Neural cell (in vitro differentiated cells): ENCODE results near the gene AK5. TPM values are rescaled to one million over a fixed set of nuclear protein-coding genes. Genes with fewer than 3 reads are reported as not detected.

Experiments used
- H2AFZ ChIP-seq: fragments of 200-600, 300-800 bp; sonication (generic), shearing (Covaris generic); 2 replicates; pipeline ENCODE4 v1.6.0; 2014; ENCODE audit warnings: low read depth, mild to moderate bottlenecking, antibody characterized with exemption, low read length, moderate library complexity
- H3F3A ChIP-seq: fragments of 200-600 bp; shearing (Covaris generic); 2 replicates; pipeline ENCODE4 v1.6.1; 2016; ENCODE audit warnings: mild to moderate bottlenecking, moderate library complexity, mixed read lengths, antibody characterized with exemption, low read length; ENCODE audit not compliant: insufficient read depth, poor library complexity, severe bottlenecking
- H3K27ac ChIP-seq: fragments of 200-600, 300-800 bp; sonication (generic), shearing (Covaris generic); 2 replicates; pipeline ENCODE4 v1.5.1; 2014; ENCODE audit warnings: mild to moderate bottlenecking, low read length, moderate library complexity
- H3K27me3 ChIP-seq: fragments of 300-800, 200-600 bp; sonication (generic), shearing (Covaris generic); 2 replicates; pipeline ENCODE4 v1.6.0; 2014; ENCODE audit warnings: mild to moderate bottlenecking, low read depth, low read length, moderate library complexity; ENCODE audit not compliant: insufficient read depth
- H3K36me3 ChIP-seq: fragments of 300-800, 200-600 bp; sonication (generic), shearing (Covaris generic); 2 replicates; pipeline ENCODE4 v1.5.1; 2014; ENCODE audit warnings: mild to moderate bottlenecking, antibody characterized with exemption, low read length, moderate library complexity; ENCODE audit not compliant: insufficient read depth
- H3K4me2 ChIP-seq: fragments of 300-800, 200-600 bp; sonication (generic), shearing (Covaris generic); 2 replicates; pipeline ENCODE4 v1.6.0; 2014; ENCODE audit warnings: mild to moderate bottlenecking, low read length
- H3K4me3 ChIP-seq: fragments of 300-800, 200-600 bp; sonication (generic), shearing (Covaris generic); 2 replicates; pipeline ENCODE4 v1.5.1; 2014; ENCODE audit warnings: mild to moderate bottlenecking, low read length, moderate library complexity
- H3K79me2 ChIP-seq: fragments of 200-600 bp; shearing (Covaris generic); replicated peaks from 2 replicates; pipeline ENCODE4 v1.6.0; 2014; ENCODE audit warnings: mild to moderate bottlenecking, low read length, moderate library complexity; ENCODE audit not compliant: insufficient read depth
- H3K9ac ChIP-seq: fragments of 300-800, 200-600 bp; sonication (generic), shearing (Covaris generic); 2 replicates; pipeline ENCODE4 v1.6.1; 2016; ENCODE audit warnings: mild to moderate bottlenecking, low read length, mixed read lengths
- H3K9me2 ChIP-seq: fragments of 200-600 bp; shearing (Covaris generic); 2 replicates; pipeline ENCODE4 v1.6.1; 2016; ENCODE audit warnings: mild to moderate bottlenecking, low read length, mixed read lengths; ENCODE audit not compliant: insufficient read depth
- H3K9me3 ChIP-seq: fragments of 200-600, 300-800 bp; sonication (generic), shearing (Covaris generic); 2 replicates; pipeline ENCODE4 v1.6.1; 2016; ENCODE audit warnings: mild to moderate bottlenecking, mixed run types, low read length, moderate library complexity, mixed read lengths
- H4K20me1 ChIP-seq: fragments of 200-600 bp; shearing (Covaris generic); 2 replicates; pipeline ENCODE4 v1.6.1; 2016; ENCODE audit warnings: mild to moderate bottlenecking, mixed run types; ENCODE audit not compliant: insufficient read depth
- EP300 ChIP-seq: fragments of 450-650 bp; conservative IDR thresholded peaks from 2 replicates; pipeline ENCODE4 v1.6.1; 2014; ENCODE audit warnings: antibody characterized with exemption, mild to moderate bottlenecking, moderate library complexity; ENCODE audit not compliant: poor library complexity, severe bottlenecking
- EZH2 ChIP-seq: fragments of 200-600, 300-800 bp; shearing (Covaris generic), sonication (generic); IDR thresholded peaks from 2 replicates; pipeline ENCODE4 v1.6.1; 2014; ENCODE audit warnings: antibody characterized with exemption, low read length, borderline replicate concordance, mild to moderate bottlenecking; ENCODE audit not compliant: insufficient read depth, poor library complexity, severe bottlenecking
- MXI1 ChIP-seq: fragments of 450-650 bp; conservative IDR thresholded peaks from 2 replicates; pipeline ENCODE4 v1.6.1; 2014; ENCODE audit warnings: antibody characterized with exemption, mild to moderate bottlenecking; ENCODE audit not compliant: poor library complexity, severe bottlenecking
- POLR2AphosphoS5 ChIP-seq: IDR thresholded peaks from 2 replicates; pipeline ENCODE4 v1.6.1; 2012
- RAD21 ChIP-seq: fragments of 450-650 bp; conservative IDR thresholded peaks from 2 replicates; pipeline ENCODE4 v1.6.1; 2014; ENCODE audit warnings: antibody characterized with exemption, mild to moderate bottlenecking, moderate library complexity
- SMC3 ChIP-seq: fragments of 450-650 bp; conservative IDR thresholded peaks from 2 replicates; pipeline ENCODE4 v1.6.1; 2014; ENCODE audit warnings: antibody characterized with exemption, mild to moderate bottlenecking, moderate library complexity; ENCODE audit not compliant: poor library complexity
- TAF1 ChIP-seq: IDR thresholded peaks from 2 replicates; pipeline ENCODE4 v1.6.1; 2012; ENCODE audit warnings: low read depth
- polyA plus RNA-seq: library from polyadenylated mRNA; depleted of rRNA; stranded (reverse); fragments of >200 nt; gene quantifications from 2 replicates; pipeline ENCODE4 v1.2.3, GENCODE V29; 2014
- TF ChIP-seq, protein P1 (sequence below): fragments of 450-650 bp; IDR thresholded peaks from 2 replicates; pipeline ENCODE4 v1.5.1; 2014; ENCODE audit warnings: antibody characterized with exemption, mild to moderate bottlenecking, moderate library complexity; ENCODE audit not compliant: poor library complexity, severe bottlenecking
- TF ChIP-seq, protein P2 (sequence below): IDR thresholded peaks from 2 replicates; pipeline ENCODE4 v1.6.1; 2012; ENCODE audit warnings: borderline replicate concordance

Gene AK5
- polyA plus RNA-seq, 1 donor from 2014 or later: 7.1 TPM

GRCh38 chr1:77534456-77534855, 252.6 kb downstream of the AK5 start:
- Histone ChIP-seq H3K79me2 (no peaks in the 10 kb centered on the region), H3K4me3 (no peak overlapping the region), H4K20me1 (no peaks in the 10 kb centered on the region), H3K9me3 (no peaks in the 10 kb centered on the region), H3K27ac (no peak overlapping the region), H3K36me3 (no peaks in the 10 kb centered on the region), H3F3A (no peaks in the 10 kb centered on the region), H3K9me2 (no peaks in the 10 kb centered on the region), H3K4me2 (no peak overlapping the region), H3K27me3 (no peaks in the 10 kb centered on the region), H2AFZ (no peak overlapping the region), H3K9ac (no peak overlapping the region)
- TF ChIP-seq, protein P1, sequence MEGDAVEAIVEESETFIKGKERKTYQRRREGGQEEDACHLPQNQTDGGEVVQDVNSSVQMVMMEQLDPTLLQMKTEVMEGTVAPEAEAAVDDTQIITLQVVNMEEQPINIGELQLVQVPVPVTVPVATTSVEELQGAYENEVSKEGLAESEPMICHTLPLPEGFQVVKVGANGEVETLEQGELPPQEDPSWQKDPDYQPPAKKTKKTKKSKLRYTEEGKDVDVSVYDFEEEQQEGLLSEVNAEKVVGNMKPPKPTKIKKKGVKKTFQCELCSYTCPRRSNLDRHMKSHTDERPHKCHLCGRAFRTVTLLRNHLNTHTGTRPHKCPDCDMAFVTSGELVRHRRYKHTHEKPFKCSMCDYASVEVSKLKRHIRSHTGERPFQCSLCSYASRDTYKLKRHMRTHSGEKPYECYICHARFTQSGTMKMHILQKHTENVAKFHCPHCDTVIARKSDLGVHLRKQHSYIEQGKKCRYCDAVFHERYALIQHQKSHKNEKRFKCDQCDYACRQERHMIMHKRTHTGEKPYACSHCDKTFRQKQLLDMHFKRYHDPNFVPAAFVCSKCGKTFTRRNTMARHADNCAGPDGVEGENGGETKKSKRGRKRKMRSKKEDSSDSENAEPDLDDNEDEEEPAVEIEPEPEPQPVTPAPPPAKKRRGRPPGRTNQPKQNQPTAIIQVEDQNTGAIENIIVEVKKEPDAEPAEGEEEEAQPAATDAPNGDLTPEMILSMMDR: no peak
- TF ChIP-seq MXI1 (no peak), SMC3 (no peak), EZH2 (no peak), RAD21 (no peak), TAF1 (no peak), EP300 (no peak), POLR2AphosphoS5 (no peak)
- TF ChIP-seq, protein P2, sequence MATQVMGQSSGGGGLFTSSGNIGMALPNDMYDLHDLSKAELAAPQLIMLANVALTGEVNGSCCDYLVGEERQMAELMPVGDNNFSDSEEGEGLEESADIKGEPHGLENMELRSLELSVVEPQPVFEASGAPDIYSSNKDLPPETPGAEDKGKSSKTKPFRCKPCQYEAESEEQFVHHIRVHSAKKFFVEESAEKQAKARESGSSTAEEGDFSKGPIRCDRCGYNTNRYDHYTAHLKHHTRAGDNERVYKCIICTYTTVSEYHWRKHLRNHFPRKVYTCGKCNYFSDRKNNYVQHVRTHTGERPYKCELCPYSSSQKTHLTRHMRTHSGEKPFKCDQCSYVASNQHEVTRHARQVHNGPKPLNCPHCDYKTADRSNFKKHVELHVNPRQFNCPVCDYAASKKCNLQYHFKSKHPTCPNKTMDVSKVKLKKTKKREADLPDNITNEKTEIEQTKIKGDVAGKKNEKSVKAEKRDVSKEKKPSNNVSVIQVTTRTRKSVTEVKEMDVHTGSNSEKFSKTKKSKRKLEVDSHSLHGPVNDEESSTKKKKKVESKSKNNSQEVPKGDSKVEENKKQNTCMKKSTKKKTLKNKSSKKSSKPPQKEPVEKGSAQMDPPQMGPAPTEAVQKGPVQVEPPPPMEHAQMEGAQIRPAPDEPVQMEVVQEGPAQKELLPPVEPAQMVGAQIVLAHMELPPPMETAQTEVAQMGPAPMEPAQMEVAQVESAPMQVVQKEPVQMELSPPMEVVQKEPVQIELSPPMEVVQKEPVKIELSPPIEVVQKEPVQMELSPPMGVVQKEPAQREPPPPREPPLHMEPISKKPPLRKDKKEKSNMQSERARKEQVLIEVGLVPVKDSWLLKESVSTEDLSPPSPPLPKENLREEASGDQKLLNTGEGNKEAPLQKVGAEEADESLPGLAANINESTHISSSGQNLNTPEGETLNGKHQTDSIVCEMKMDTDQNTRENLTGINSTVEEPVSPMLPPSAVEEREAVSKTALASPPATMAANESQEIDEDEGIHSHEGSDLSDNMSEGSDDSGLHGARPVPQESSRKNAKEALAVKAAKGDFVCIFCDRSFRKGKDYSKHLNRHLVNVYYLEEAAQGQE: no peak

GRCh38 chr1:77536813-77537212, 255.0 kb downstream of the AK5 start:
- no peak overlapping the region for H3K4me2 ChIP-seq
- H3K27ac ChIP-seq: no peak overlapping the region
- no peak overlapping the region for H3K9ac ChIP-seq
- no peaks in the 10 kb centered on the region for H3F3A ChIP-seq
- H2AFZ ChIP-seq: no peak overlapping the region
- H3K4me3 ChIP-seq: no peak overlapping the region
- H3K79me2 ChIP-seq: no peaks in the 10 kb centered on the region
- H3K9me3 ChIP-seq: no peaks in the 10 kb centered on the region
- TF ChIP-seq, protein P2: no peak
- TF ChIP-seq EZH2 (no peak), TAF1 (no peak), SMC3 (no peak), POLR2AphosphoS5 (no peak), MXI1 (no peak)
- no peaks in the 10 kb centered on the region for H3K36me3 ChIP-seq
- no peaks in the 10 kb centered on the region for H4K20me1 ChIP-seq
- H3K27me3 ChIP-seq: no peaks in the 10 kb centered on the region
- H3K9me2 ChIP-seq: no peaks in the 10 kb centered on the region
